OCI-LY3 (cell line): Measurements from ENCODE around the gene LRRC14B.

ENCODE experiments used
- H2AFZ ChIP-seq: fragments of 200-600, 300-600 bp; shearing (Covaris generic); 2 replicates; pipeline ENCODE4 v1.6.0; 2014; ENCODE audit warnings: antibody characterized with exemption, low read depth, low read length
- H3K27ac ChIP-seq: fragments of 200-600, 300-600 bp; sonication (generic); 2 replicates; pipeline ENCODE4 v1.5.1; 2014; ENCODE audit warnings: mild to moderate bottlenecking, low read length, moderate library complexity, mixed read lengths
- H3K27me3 ChIP-seq: fragments of 200-600, 300-600 bp; sonication (generic); 2 replicates; pipeline ENCODE4 v1.6.1; 2014; ENCODE audit warnings: low read depth, low read length, mixed read lengths
- H3K36me3 ChIP-seq: fragments of 200-600, 300-600 bp; sonication (generic); replicated peaks from 2 replicates; pipeline ENCODE3; 2014; ENCODE audit warnings: low read depth, low read length, mixed read lengths
- H3K4me1 ChIP-seq: fragments of 300-600, 200-600 bp; sonication (generic); 2 replicates; pipeline ENCODE4 v1.6.1; 2014; ENCODE audit warnings: low read length, mixed read lengths
- H3K4me2 ChIP-seq: fragments of 200-600, 300-600 bp; sonication (generic); 2 replicates; pipeline ENCODE4 v1.6.1; 2014; ENCODE audit warnings: low read length, mixed read lengths
- H3K4me3 ChIP-seq: fragments of 300-600, 200-600 bp; sonication (generic); 2 replicates; pipeline ENCODE4 v1.5.1; 2014; ENCODE audit warnings: antibody characterized with exemption, mild to moderate bottlenecking, low read length, moderate library complexity
- H3K79me2 ChIP-seq: fragments of 300-600, 200-600 bp; shearing (Covaris generic); 2 replicates; pipeline ENCODE4 v1.6.1; 2014; ENCODE audit warnings: mild to moderate bottlenecking, low read length, mixed read lengths
- H3K9ac ChIP-seq: fragments of 300-600, 200-600 bp; shearing (Covaris generic); 2 replicates; pipeline ENCODE4 v1.6.0; 2014; ENCODE audit warnings: mild to moderate bottlenecking, low read length, moderate library complexity
- H3K9me3 ChIP-seq: fragments of 200-600, 300-600 bp; shearing (Covaris generic); 2 replicates; pipeline ENCODE4 v1.6.1; 2014; ENCODE audit warnings: low read length, mixed read lengths; ENCODE audit not compliant: insufficient read depth
- H4K20me1 ChIP-seq: fragments of 200-600, 300-600 bp; sonication (generic); 2 replicates; pipeline ENCODE4 v1.6.1; 2016; ENCODE audit warnings: low read length, mixed read lengths; ENCODE audit not compliant: insufficient read depth
- EZH2phosphoT487 ChIP-seq: fragments of 200-600 bp; shearing (Covaris generic); IDR thresholded peaks from 2 replicates; pipeline ENCODE4 v1.6.1; 2018; ENCODE audit warnings: antibody characterized with exemption, mixed run types, low read depth
- TF ChIP-seq, protein P1 (sequence below): fragments of 200-600, 300-600 bp; sonication (generic); IDR thresholded peaks from 2 replicates; pipeline ENCODE4 v1.5.1; 2014; ENCODE audit warnings: antibody characterized with exemption, low read length, low read depth

The LRRC14B gene

DNA sequence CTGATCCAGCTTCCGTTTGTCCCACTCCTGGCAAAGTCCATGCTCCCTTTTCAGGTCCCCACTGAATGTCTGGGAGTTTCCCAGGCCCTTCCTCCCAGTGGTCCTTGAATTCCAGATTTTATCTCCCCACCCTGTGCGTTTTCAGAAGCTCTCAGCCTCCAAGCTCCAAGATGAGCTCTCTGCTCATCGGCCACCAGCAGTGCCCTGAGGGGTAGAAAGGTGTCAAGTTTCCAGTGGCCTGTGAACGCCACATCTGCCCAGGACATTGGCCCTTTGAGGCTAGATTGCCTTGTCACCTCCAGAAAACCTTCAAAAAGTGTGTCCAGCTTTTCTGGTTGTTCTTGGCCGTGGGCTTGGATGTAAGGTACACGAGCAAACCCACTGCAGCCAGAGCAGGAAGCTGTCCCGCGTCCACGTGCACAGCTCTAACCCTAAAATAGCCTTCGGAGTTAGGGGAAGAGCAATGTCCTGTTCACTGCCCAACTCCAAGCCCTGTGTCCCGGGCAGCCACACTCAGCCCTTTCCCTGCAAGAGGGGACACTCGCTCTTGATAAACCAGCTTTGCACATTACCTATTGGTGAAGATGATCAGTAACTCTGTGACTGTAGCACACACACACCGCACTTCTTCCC, 10.9 kb upstream of the LRRC14B start:
- H2AFZ ChIP-seq: no peak overlapping the region
- no peak overlapping the region for H3K9ac ChIP-seq
- no peaks in the 10 kb centered on the region for H3K79me2 ChIP-seq
- no peaks in the 10 kb centered on the region for H4K20me1 ChIP-seq
- no peak overlapping the region for H3K27ac ChIP-seq
- no peaks in the 10 kb centered on the region for H3K36me3 ChIP-seq
- H3K27me3 ChIP-seq: no peaks in the 10 kb centered on the region
- H3K4me3 ChIP-seq: no peak overlapping the region
- TF ChIP-seq EZH2phosphoT487: no peak
- TF ChIP-seq, protein P1, sequence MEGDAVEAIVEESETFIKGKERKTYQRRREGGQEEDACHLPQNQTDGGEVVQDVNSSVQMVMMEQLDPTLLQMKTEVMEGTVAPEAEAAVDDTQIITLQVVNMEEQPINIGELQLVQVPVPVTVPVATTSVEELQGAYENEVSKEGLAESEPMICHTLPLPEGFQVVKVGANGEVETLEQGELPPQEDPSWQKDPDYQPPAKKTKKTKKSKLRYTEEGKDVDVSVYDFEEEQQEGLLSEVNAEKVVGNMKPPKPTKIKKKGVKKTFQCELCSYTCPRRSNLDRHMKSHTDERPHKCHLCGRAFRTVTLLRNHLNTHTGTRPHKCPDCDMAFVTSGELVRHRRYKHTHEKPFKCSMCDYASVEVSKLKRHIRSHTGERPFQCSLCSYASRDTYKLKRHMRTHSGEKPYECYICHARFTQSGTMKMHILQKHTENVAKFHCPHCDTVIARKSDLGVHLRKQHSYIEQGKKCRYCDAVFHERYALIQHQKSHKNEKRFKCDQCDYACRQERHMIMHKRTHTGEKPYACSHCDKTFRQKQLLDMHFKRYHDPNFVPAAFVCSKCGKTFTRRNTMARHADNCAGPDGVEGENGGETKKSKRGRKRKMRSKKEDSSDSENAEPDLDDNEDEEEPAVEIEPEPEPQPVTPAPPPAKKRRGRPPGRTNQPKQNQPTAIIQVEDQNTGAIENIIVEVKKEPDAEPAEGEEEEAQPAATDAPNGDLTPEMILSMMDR: no peak
- no peak overlapping the region for H3K4me2 ChIP-seq
- H3K9me3 ChIP-seq: no peaks in the 10 kb centered on the region
- no peaks in the 10 kb centered on the region for H3K4me1 ChIP-seq

DNA sequence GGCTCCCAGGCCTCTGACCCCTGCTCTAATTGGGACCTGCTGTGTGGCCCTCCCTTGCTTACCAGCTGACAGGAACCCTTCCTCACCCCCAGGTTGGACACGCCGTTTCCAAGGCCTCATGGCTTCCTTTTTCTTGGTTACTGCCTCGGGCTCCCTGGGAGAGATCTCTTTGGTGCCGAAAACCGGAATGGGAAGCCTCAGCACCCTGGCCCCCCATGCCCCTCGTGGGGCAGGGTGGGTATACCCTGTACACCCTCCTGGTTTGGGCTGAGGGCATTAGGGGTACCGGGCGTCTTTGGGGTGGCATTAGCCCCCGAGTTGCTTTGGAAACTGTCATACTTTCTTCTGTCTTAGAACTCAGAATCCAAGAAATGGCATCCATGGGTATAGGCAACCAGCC, 10.1 kb upstream of the LRRC14B start:
- Histone ChIP-seq H3K79me2 (no peaks in the 10 kb centered on the region), H3K27ac (no peak overlapping the region), H3K9me3 (no peaks in the 10 kb centered on the region), H4K20me1 (no peaks in the 10 kb centered on the region), H2AFZ (no peak overlapping the region), H3K4me3 (no peak overlapping the region), H3K4me2 (no peak overlapping the region), H3K36me3 (no peaks in the 10 kb centered on the region), H3K27me3 (no peaks in the 10 kb centered on the region), H3K4me1 (no peaks in the 10 kb centered on the region), H3K9ac (no peak overlapping the region)
- TF ChIP-seq, protein P1: no peak
- no peak for TF ChIP-seq EZH2phosphoT487

DNA sequence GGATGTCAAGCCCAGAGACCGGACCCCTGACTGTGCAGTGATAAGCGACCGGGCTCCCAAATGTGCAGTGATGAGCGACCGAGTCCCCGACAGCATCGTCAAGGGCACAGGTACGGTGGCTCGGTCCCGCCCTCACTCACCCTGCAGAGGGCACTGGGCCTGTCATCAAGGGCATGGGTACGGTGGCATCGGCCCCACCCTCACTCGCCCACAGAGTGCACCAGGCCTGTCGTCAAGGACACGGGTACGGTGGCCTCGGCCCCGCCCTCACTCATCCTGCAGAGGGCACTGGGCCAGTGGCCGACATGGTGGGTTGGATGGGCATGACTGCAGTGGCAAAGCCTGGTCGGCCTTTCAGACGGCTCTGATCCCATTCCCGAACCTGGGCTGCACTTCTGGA, 9.7 kb upstream of the LRRC14B start:
- no peak overlapping the region for H3K9ac ChIP-seq
- TF ChIP-seq, protein P1: no peak
- TF ChIP-seq EZH2phosphoT487: no peak
- H3K4me2 ChIP-seq: no peak overlapping the region
- no peaks in the 10 kb centered on the region for H3K9me3 ChIP-seq
- H3K27ac ChIP-seq: no peak overlapping the region
- H3K4me3 ChIP-seq: no peak overlapping the region
- no peaks in the 10 kb centered on the region for H3K27me3 ChIP-seq
- H3K36me3 ChIP-seq: no peaks in the 10 kb centered on the region
- H3K79me2 ChIP-seq: no peaks in the 10 kb centered on the region
- H3K4me1 ChIP-seq: no peaks in the 10 kb centered on the region
- no peak overlapping the region for H2AFZ ChIP-seq
- no peaks in the 10 kb centered on the region for H4K20me1 ChIP-seq

DNA sequence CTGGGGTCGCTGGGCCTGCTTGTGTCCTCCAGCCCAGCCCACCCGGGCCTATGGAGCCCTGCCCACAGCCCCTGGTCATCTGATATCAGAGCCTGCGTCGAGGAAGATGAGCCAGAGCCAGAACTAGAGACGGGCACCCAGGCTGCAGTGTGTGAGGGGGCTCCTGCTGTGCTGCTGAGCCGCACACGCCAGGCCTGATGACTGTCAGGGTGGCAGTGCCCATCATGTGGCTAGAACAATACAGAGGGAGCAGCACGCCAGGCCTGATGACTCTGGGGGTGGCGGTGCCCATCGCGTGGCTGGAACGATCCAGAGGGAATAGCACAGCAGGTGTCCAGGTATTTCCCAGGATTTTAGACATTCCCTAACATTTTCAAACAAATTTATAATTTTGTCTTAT, 9.2 kb upstream of the LRRC14B start:
- TF ChIP-seq EZH2phosphoT487: no peak
- TF ChIP-seq, protein P1: no peak
- no peak overlapping the region for H3K4me2 ChIP-seq
- no peaks in the 10 kb centered on the region for H3K36me3 ChIP-seq
- H3K9me3 ChIP-seq: no peaks in the 10 kb centered on the region
- H2AFZ ChIP-seq: no peak overlapping the region
- H4K20me1 ChIP-seq: no peaks in the 10 kb centered on the region
- H3K9ac ChIP-seq: no peak overlapping the region
- no peaks in the 10 kb centered on the region for H3K27me3 ChIP-seq
- no peak overlapping the region for H3K27ac ChIP-seq
- H3K79me2 ChIP-seq: no peaks in the 10 kb centered on the region
- no peaks in the 10 kb centered on the region for H3K4me1 ChIP-seq
- no peak overlapping the region for H3K4me3 ChIP-seq
